RWPE2 (cell line): ENCODE data around the gene COG8.

Experiments used
- ATAC-seq: fragments of 200-7000 bp; cut with Tn5 transposase; 3 replicates; pipeline ENCODE4 v1.9.1; 2021; ENCODE audit warnings: low read depth
- DNase-seq: peaks from one replicate; pipeline ENCODE4 v3.0.0-alpha.2; 2020; ENCODE audit warnings: low spot score
- H3K27ac ChIP-seq: fragments of 450-650 bp; 2 replicates; pipeline ENCODE4 v1.5.1; 2017; ENCODE audit warnings: mild to moderate bottlenecking; ENCODE audit not compliant: poor library complexity, severe bottlenecking
- H3K27me3 ChIP-seq: fragments of 250-450 bp; sonication (Bioruptor Pico); 2 replicates; pipeline ENCODE4 v1.5.1; 2021; ENCODE audit warnings: mild to moderate bottlenecking, moderate library complexity; ENCODE audit not compliant: insufficient read depth, poor library complexity, severe bottlenecking
- H3K36me3 ChIP-seq: fragments of 250-450 bp; sonication (Bioruptor Pico); 2 replicates; pipeline ENCODE4 v1.5.1; 2020; ENCODE audit warnings: low read depth, mild to moderate bottlenecking, moderate library complexity
- H3K4me1 ChIP-seq: fragments of 250-450 bp; sonication (Bioruptor Pico); 2 replicates; pipeline ENCODE4 v1.5.1; 2021; ENCODE audit warnings: mild to moderate bottlenecking, moderate library complexity; ENCODE audit not compliant: insufficient read depth, poor library complexity, severe bottlenecking
- H3K4me3 ChIP-seq: fragments of 250-450 bp; sonication (Bioruptor Pico); 2 replicates; pipeline ENCODE4 v1.5.1; 2021; ENCODE audit warnings: mild to moderate bottlenecking, moderate library complexity; ENCODE audit not compliant: severe bottlenecking
- H3K9me3 ChIP-seq: fragments of 250-450 bp; sonication (Bioruptor Pico); 2 replicates; pipeline ENCODE4 v1.5.1; 2021; ENCODE audit warnings: mild to moderate bottlenecking, moderate library complexity; ENCODE audit not compliant: severe bottlenecking
- TF ChIP-seq, protein P1 (sequence below): fragments of 450-650 bp; IDR thresholded peaks from one replicate; pipeline ENCODE4 v1.5.1; 2017; ENCODE audit warnings: mild to moderate bottlenecking, moderate library complexity; ENCODE audit not compliant: poor library complexity, severe bottlenecking

Gene COG8

DNA sequence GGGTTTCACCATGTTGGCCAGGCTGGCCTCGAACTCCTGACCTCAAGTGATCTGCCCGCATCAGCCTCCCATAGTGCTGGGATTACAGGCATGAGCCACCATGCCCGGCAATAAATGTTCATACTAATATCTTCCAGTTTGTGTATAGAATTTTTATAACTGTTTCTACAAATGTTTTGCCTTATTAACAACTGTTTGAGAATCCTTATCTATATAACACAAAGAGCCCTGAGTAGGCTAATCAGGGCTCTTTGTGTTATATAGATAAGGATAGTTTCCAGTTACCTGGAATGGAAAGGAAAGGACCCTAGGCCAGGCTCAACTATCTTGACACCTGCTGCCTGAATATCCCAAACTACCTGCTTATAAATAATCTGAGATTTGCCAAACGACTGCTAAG, 29.5 kb upstream of the COG8 start:
- H3K36me3 ChIP-seq, result peaks cover 86% of the 10 kb centered on the region

DNA sequence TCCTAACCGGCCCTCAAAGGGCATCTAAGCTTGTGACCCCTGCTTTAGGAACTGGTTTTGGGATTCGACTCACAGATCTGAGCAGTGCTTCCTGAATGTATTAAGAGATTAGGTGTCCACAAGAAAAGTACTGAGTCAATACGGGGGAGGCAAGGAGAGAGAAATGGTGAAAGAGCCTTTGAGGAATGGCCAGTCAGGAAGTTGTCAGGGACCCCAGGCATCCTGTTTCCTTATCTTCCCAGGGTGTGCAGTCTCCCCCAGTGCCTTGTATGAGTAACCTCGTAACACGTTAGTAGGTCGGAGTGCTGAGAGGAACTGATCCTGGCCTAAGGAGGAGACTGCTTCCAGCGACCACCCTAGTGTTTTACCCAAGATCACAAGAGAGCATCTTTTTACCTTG, 28.6 kb upstream of the COG8 start:
- no peak for ATAC-seq
- H3K4me3 ChIP-seq, result no peak overlapping the region
- H3K9me3 ChIP-seq, result no peaks in the 10 kb centered on the region
- no peak overlapping the region for H3K27ac ChIP-seq
- H3K27me3 ChIP-seq, result no peaks in the 10 kb centered on the region
- TF ChIP-seq, protein P1, sequence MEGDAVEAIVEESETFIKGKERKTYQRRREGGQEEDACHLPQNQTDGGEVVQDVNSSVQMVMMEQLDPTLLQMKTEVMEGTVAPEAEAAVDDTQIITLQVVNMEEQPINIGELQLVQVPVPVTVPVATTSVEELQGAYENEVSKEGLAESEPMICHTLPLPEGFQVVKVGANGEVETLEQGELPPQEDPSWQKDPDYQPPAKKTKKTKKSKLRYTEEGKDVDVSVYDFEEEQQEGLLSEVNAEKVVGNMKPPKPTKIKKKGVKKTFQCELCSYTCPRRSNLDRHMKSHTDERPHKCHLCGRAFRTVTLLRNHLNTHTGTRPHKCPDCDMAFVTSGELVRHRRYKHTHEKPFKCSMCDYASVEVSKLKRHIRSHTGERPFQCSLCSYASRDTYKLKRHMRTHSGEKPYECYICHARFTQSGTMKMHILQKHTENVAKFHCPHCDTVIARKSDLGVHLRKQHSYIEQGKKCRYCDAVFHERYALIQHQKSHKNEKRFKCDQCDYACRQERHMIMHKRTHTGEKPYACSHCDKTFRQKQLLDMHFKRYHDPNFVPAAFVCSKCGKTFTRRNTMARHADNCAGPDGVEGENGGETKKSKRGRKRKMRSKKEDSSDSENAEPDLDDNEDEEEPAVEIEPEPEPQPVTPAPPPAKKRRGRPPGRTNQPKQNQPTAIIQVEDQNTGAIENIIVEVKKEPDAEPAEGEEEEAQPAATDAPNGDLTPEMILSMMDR, result no peak
- H3K4me1 ChIP-seq, result no peaks in the 10 kb centered on the region
- H3K36me3 ChIP-seq, result peaks cover 80% of the 10 kb centered on the region
- DNase-seq, result peak; percentile 19

More for the DNA sequence above, 29.5 kb upstream of the COG8 start:
- Histone ChIP-seq H3K27me3 (no peaks in the 10 kb centered on the region), H3K27ac (no peak overlapping the region), H3K4me1 (no peaks in the 10 kb centered on the region), H3K4me3 (no peak overlapping the region), H3K9me3 (no peaks in the 10 kb centered on the region)
- DNase-seq (no peak), ATAC-seq (no peak)
- TF ChIP-seq, protein P1, result no peak

DNA sequence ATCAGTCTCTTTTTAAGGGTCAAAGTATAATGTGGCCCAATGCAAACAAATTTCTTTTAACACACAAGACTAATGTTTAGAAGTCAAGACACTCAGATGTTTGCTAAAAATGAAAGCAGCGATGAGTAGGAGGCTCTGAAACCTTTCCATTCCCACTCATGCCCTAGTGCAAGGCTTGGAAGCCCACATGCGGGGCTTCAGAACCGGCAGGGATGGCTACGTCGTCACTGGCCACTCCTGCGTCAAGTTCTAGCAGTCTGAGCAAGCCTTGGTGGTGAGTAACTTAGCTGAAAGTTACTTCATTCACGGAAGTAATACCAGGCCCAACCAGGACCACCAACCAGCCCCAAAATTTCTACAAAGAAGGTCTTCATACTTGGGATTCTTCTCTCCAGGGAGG, 27.1 kb upstream of the COG8 start:
- no peak for ATAC-seq
- peaks cover 65% of the 10 kb centered on the region for H3K36me3 ChIP-seq

DNA sequence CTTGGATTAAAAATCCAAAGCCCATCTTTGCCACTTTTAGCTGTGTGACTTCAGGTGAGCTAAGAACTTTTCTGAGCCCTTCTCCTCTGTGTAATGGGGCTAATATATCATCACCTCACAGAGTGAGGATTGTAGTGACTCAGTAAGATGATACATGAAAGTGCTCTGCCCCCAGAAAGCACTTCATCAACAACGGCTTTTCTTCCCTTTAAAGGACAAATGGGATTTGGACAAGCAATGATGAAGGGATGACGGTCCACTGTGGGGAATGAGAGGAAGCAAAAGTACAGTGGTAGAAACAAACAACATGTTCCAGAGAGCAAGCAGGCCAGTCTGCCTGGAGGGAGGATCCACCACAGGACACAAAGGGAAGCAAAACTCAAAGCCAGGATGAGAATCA, 26.5 kb upstream of the COG8 start:
- no peaks in the 10 kb centered on the region for H3K4me1 ChIP-seq
- peaks cover 62% of the 10 kb centered on the region for H3K36me3 ChIP-seq
- DNase-seq (peak; percentile 3), ATAC-seq (no peak)
- no peaks in the 10 kb centered on the region for H3K27me3 ChIP-seq
- H3K9me3 ChIP-seq, result no peaks in the 10 kb centered on the region
- no peak overlapping the region for H3K4me3 ChIP-seq
- TF ChIP-seq, protein P1, result no peak
- H3K27ac ChIP-seq, result no peak overlapping the region

More for the DNA sequence above, 27.1 kb upstream of the COG8 start:
- H3K27ac ChIP-seq, result no peak overlapping the region
- peak; percentile 38 for DNase-seq
- TF ChIP-seq, protein P1, result no peak
- no peaks in the 10 kb centered on the region for H3K9me3 ChIP-seq
- no peaks in the 10 kb centered on the region for H3K27me3 ChIP-seq
- H3K4me3 ChIP-seq, result no peak overlapping the region
- H3K4me1 ChIP-seq, result no peaks in the 10 kb centered on the region

DNA sequence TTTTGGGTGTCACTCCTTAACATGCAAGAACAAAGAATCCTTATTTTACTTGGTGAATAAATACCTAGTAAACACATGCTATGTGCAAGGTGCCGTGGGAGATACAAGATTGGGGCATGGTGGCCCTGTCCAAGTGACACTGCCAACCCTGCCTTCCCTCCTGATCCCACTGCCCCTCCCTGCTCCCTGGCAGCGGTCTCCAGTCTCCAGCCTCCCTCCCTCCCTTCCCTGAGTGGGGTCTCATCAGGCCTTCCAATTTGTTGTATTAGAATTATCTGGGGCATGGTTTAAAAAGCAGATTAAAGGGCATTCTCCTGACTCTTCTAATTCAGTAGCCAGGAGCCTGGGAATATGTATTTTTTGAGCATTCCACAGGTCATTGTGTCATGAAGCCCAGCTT, 24.7 kb upstream of the COG8 start:
- Histone ChIP-seq H3K27ac (no peak overlapping the region), H3K4me3 (no peak overlapping the region), H3K27me3 (no peaks in the 10 kb centered on the region), H3K36me3 (peaks cover 44% of the 10 kb centered on the region), H3K4me1 (no peaks in the 10 kb centered on the region), H3K9me3 (no peaks in the 10 kb centered on the region)
- DNase-seq (peak; percentile 23), ATAC-seq (no peak)
- TF ChIP-seq, protein P1, result no peak
